Measurements from ENCODE around the gene MAPK7.

Gene MAPK7

DNA sequence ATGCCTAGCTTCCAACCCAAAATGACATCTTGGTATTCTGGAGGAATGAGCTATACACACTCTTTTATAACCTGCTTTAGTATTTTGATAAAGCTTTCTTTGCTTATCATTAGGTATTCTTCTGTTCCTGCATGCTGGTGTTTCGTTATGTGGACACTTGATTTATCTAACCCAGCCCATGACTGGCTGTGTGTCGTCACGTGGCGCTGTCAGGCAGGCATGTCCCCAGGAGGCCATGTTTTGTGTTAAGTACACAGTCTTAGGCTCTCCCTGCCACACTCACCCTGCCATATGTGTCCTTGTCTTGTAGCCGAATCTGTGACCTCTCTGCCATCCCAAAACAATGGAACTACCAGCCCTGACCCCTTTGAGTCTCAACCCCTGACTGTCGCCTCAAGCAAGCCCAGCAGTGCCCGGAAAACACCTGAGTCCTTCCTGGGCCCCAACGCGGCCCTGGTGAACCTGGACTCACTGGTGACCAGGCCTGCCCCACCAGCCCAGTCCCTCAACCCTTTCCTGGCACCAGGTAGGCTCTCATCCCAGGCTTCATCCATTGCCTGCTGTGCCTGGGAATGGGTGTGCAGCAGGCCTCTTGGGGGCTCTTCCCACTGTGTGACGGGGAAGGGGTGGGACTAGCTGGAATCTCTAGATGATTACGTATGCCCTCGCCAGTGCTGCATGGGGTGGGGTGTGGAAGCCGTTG, 46.6 kb upstream of the MAPK7 start:
- Mint-ChIP-seq H3K27ac (peak overlapping the region in 2 of 3 experiments; percentile 69 to 70), H3K4me3 (no peak overlapping the region), H3K36me3 (ENCODE audit: low read depth) (peaks cover 49% of the 10 kb centered on the region), H3K27me3 (ENCODE audit: low read depth) (no peaks in the 10 kb centered on the region), H3K9me3 (no peaks in the 10 kb centered on the region), H3K4me1 (peaks cover 6% of the 10 kb centered on the region)
- TF ChIP-seq, protein P1, sequence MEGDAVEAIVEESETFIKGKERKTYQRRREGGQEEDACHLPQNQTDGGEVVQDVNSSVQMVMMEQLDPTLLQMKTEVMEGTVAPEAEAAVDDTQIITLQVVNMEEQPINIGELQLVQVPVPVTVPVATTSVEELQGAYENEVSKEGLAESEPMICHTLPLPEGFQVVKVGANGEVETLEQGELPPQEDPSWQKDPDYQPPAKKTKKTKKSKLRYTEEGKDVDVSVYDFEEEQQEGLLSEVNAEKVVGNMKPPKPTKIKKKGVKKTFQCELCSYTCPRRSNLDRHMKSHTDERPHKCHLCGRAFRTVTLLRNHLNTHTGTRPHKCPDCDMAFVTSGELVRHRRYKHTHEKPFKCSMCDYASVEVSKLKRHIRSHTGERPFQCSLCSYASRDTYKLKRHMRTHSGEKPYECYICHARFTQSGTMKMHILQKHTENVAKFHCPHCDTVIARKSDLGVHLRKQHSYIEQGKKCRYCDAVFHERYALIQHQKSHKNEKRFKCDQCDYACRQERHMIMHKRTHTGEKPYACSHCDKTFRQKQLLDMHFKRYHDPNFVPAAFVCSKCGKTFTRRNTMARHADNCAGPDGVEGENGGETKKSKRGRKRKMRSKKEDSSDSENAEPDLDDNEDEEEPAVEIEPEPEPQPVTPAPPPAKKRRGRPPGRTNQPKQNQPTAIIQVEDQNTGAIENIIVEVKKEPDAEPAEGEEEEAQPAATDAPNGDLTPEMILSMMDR (IDR thresholded peaks at IDR 0.05; ENCODE audit: unreplicated experiment in 3 of 3), result no peak

DNA sequence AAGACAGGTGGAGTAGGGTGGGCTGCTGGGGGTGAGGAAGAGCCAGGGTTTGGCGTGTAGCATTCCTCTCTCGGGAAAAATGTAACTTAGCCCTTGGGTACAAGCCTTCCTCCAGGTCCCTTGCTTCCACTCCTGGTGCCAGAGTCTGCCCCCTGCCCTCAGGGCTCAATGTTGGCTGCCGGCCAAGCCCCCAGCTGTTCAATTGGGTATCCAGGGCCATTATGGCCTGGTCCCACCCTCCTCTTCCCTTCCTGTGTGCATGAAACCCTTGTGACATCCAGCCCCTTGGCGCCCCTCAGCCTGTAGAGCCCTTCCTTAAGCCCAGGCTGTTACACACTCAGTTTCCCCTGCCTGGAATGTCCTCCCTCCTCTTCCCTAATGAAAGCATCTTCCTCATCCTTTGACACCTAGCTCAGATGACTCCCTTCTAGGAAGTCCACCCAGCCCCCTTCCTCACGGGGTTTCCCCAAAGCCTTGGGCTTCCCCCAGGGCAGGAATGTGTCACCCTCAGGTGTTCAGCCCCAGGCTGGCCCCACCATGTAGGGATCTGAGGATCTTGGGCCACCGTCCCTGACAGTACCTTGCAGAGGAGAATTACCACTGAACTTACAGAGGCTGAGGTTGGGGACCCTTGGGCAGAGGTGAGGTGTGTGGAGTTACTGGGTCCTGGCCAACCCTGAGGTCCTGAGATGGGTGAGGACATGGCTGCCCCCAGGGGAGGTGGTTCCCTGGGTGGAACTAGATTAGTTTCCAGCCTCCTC, 45.7 kb upstream of the MAPK7 start:
- Mint-ChIP-seq H3K27me3 (ENCODE audit: low read depth) (no peaks in the 10 kb centered on the region), H3K36me3 (ENCODE audit: low read depth) (peaks cover 40% of the 10 kb centered on the region), H3K27ac (peak overlapping the region in 1 of 3 experiments; percentile 71), H3K4me3 (no peak overlapping the region), H3K4me1 (peaks cover 11% of the 10 kb centered on the region), H3K9me3 (no peaks in the 10 kb centered on the region)
- TF ChIP-seq, protein P1 (IDR thresholded peaks at IDR 0.05; ENCODE audit: unreplicated experiment in 3 of 3), result no peak

DNA sequence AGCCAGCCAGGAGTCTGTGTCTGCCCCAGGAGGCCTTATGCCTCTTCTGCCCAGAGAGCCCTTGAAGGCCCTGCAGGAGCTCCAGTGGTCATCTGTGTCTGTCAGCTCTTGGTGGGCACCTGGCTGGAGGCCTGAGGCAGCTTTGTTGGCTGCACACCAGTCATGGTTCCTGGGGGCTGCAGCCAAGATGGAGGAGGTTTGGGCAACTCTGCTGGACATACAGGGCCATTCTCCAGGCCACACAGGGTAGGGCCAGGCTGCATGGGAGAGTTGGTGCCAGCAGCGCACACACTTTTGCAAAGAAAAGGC, 45.2 kb upstream of the MAPK7 start:
- Mint-ChIP-seq H3K27ac (no peak overlapping the region), H3K36me3 (ENCODE audit: low read depth) (peaks cover 35% of the 10 kb centered on the region), H3K27me3 (ENCODE audit: low read depth) (no peaks in the 10 kb centered on the region), H3K4me1 (peaks cover 11% of the 10 kb centered on the region), H3K4me3 (no peak overlapping the region), H3K9me3 (no peaks in the 10 kb centered on the region)
- TF ChIP-seq, protein P1 (IDR thresholded peaks at IDR 0.05; ENCODE audit: unreplicated experiment in 3 of 3), result no peak

DNA sequence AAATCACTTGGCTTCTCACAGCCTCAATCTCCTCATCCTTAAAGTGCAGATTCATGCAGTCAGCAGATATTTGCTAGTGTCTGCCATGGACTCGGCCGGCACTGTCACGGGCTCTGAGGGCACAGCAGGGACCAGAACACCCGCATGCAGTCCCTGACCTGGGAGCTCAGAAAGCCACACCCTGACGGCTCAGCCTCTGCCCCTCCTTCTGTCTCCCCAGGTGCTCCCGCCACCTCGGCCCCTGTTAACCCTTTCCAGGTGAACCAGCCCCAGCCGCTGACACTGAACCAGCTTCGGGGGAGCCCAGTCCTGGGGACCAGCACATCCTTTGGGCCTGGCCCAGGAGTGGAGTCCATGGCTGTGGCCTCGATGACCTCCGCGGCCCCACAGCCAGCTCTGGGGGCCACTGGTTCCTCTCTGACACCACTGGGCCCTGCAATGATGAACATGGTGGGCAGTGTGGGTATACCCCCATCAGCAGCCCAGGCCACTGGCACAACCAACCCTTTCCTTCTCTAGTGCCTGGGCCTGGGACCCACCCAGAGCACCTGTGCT, 44.5 kb upstream of the MAPK7 start:
- H3K27ac Mint-ChIP-seq, result no peak overlapping the region

DNA sequence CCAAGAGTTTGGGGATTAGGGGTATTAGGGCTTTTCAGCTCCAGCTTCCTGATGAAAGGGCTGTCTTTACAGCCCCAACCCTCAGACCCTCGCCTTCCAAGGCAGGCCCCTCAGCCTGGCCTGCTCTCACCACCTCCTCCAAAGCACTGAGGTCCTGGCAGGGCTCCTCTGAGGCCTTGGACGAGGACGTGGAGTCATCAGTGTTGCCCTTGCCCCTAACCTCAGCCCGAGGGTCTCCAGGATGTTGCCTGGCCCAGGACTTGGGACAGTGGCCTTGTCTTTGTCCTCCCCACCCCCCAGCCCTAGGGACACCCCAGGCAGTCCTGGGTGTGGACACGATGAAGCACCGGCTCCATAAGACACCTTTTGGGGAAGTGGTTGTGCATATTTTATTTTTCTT, 44.0 kb upstream of the MAPK7 start:
- peaks cover 23% of the 10 kb centered on the region for H3K4me1 Mint-ChIP-seq
- H3K27ac Mint-ChIP-seq, result no peak overlapping the region
- TF ChIP-seq, protein P1 (IDR thresholded peaks at IDR 0.05; ENCODE audit: unreplicated experiment in 3 of 3), result no peak
- H3K9me3 Mint-ChIP-seq, result no peaks in the 10 kb centered on the region
- H3K27me3 Mint-ChIP-seq (ENCODE audit: low read depth), result no peaks in the 10 kb centered on the region
- no peak overlapping the region for H3K4me3 Mint-ChIP-seq
- peaks cover 33% of the 10 kb centered on the region for H3K36me3 Mint-ChIP-seq (ENCODE audit: low read depth)

More for the DNA sequence above, 44.5 kb upstream of the MAPK7 start:
- Mint-ChIP-seq H3K9me3 (no peaks in the 10 kb centered on the region), H3K36me3 (ENCODE audit: low read depth) (peaks cover 33% of the 10 kb centered on the region), H3K4me1 (peaks cover 18% of the 10 kb centered on the region), H3K4me3 (no peak overlapping the region), H3K27me3 (ENCODE audit: low read depth) (no peaks in the 10 kb centered on the region)
- TF ChIP-seq, protein P1 (IDR thresholded peaks at IDR 0.05; ENCODE audit: unreplicated experiment in 3 of 3), result no peak
